ENCODE measurements around the gene PTPN12. TPM values are rescaled to one million over a fixed set of nuclear protein-coding genes. Genes with fewer than 3 reads are reported as not detected.
A peak's percentile ranks its signal among the peaks of the same experiment; 100 is the strongest.

PTPN12 gene
- total and polyA plus RNA-seq, 8 donors: 8.4 to 147 (median 38.6) TPM

- TF ChIP-seq POLR2A (IDR thresholded peaks at IDR 0.05) (no peak), EP300 (IDR thresholded peaks at IDR 0.05) (no peak), CTCF (IDR thresholded peaks at IDR 0.05) (no peak), POLR2AphosphoS5 (IDR thresholded peaks at IDR 0.05) (no peak)
- Histone ChIP-seq H3K27ac (peak overlapping the region in 3 of 5 donors; percentile 4 to 23 (median 9)), H3K36me3 (peaks cover 0 to 43% (median 25%) of the 10 kb centered on the region in 4 donors), H3K4me1 (peaks cover 5 to 53% (median 27%) of the 10 kb centered on the region in 4 donors), H3K4me3 (no peak overlapping the region), H3K9me3 (no peaks in the 10 kb centered on the region), H3K27me3 (no peaks in the 10 kb centered on the region)
- WGBS, 5 donors: 24 to 47% (median 34%) methylated on average over 2 of the region's 2 CpGs
- intact Hi-C loops (cut with DNase I; ENCODE audit: low total_unique reads): loop anchor here (10.0 kb wide), 1 partner anchor 101 kb away; no protein-coding TSS in a partner anchor
- DNase-seq: peak; percentile 35 to 36
Measured at GRCh38 chr7:77653572-77653971, 116.5 kb downstream of the PTPN12 start.

GRCh38 chr7:77655356-77655755, 118.3 kb downstream of the PTPN12 start:
- Histone ChIP-seq H3K36me3 (peaks cover 0 to 48% (median 32%) of the 10 kb centered on the region in 4 donors), H3K9me3 (no peaks in the 10 kb centered on the region), H3K4me1 (peaks cover 5 to 39% (median 27%) of the 10 kb centered on the region in 4 donors), H3K27me3 (no peaks in the 10 kb centered on the region), H3K4me3 (no peak overlapping the region), H3K27ac (peak overlapping the region in 1 of 5 donors; percentile 28)
- peak in 1 of 2 donors; percentile 48 for DNase-seq
- intact Hi-C loops (cut with DNase I; ENCODE audit: low total_unique reads): loop anchor here (10.0 kb wide), 1 partner anchor 99 kb away; no protein-coding TSS in a partner anchor
- WGBS, 5 donors: 54 to 94% (median 84%) methylated on average over 1 of the region's 1 CpG
- no peak for TF ChIP-seq POLR2AphosphoS5 (IDR thresholded peaks at IDR 0.05)
- TF ChIP-seq POLR2A (IDR thresholded peaks at IDR 0.05): no peak
- TF ChIP-seq CTCF (IDR thresholded peaks at IDR 0.05): no peak
- TF ChIP-seq EP300 (IDR thresholded peaks at IDR 0.05): no peak

GRCh38 chr7:77655836-77656455, 118.9 kb downstream of the PTPN12 start:
- H3K27ac ChIP-seq: no peak overlapping the region
- 84 to 92% (median 87%) methylated on average over 9 of the region's 9 CpGs for WGBS, 5 donors
- H3K4me3 ChIP-seq: no peak overlapping the region
- no peak for TF ChIP-seq EP300 (IDR thresholded peaks at IDR 0.05)
- TF ChIP-seq POLR2AphosphoS5 (IDR thresholded peaks at IDR 0.05): no peak
- TF ChIP-seq POLR2A (IDR thresholded peaks at IDR 0.05): no peak
- TF ChIP-seq CTCF (IDR thresholded peaks at IDR 0.05): no peak
- no peaks in the 10 kb centered on the region for H3K9me3 ChIP-seq
- no peak for DNase-seq
- H3K36me3 ChIP-seq: peaks cover 0 to 51% (median 34%) of the 10 kb centered on the region in 4 donors
- intact Hi-C loops (cut with DNase I; ENCODE audit: low total_unique reads): loop anchor here (10.0 kb wide), 1 partner anchor 99 kb away; no protein-coding TSS in a partner anchor
- H3K4me1 ChIP-seq: peaks cover 5 to 36% (median 27%) of the 10 kb centered on the region in 4 donors
- H3K27me3 ChIP-seq: no peaks in the 10 kb centered on the region

- intact Hi-C loops (cut with DNase I; ENCODE audit: low total_unique reads): loop anchor here (10.0 kb wide), 1 partner anchor 97 kb away; no protein-coding TSS in a partner anchor
- 61 to 78% (median 67%) methylated on average over 1 of the region's 1 CpG for WGBS, 5 donors
Measured at GRCh38 chr7:77657427-77658224, 120.5 kb downstream of the PTPN12 start.

More at GRCh38 chr7:77657427-77658224, 120.5 kb downstream of the PTPN12 start:
- Histone ChIP-seq H3K27me3 (no peaks in the 10 kb centered on the region), H3K9me3 (no peaks in the 10 kb centered on the region), H3K36me3 (peaks cover 0 to 53% (median 34%) of the 10 kb centered on the region in 4 donors), H3K4me1 (peaks cover 5 to 23% (median 21%) of the 10 kb centered on the region in 4 donors), H3K27ac (no peak overlapping the region), H3K4me3 (no peak overlapping the region)
- DNase-seq: peak in 1 of 2 donors; percentile 80
- no peak for TF ChIP-seq POLR2AphosphoS5 (IDR thresholded peaks at IDR 0.05)
- TF ChIP-seq CTCF (IDR thresholded peaks at IDR 0.05): peak in 5 of 7 experiments; percentile 9 to 71 (median 29)

Measured in stomach (tissue), 9 donors.